Measurements from ENCODE around the gene SACS.
A peak's percentile ranks its signal among the peaks of the same experiment; 100 is the strongest.

Gene SACS

DNA sequence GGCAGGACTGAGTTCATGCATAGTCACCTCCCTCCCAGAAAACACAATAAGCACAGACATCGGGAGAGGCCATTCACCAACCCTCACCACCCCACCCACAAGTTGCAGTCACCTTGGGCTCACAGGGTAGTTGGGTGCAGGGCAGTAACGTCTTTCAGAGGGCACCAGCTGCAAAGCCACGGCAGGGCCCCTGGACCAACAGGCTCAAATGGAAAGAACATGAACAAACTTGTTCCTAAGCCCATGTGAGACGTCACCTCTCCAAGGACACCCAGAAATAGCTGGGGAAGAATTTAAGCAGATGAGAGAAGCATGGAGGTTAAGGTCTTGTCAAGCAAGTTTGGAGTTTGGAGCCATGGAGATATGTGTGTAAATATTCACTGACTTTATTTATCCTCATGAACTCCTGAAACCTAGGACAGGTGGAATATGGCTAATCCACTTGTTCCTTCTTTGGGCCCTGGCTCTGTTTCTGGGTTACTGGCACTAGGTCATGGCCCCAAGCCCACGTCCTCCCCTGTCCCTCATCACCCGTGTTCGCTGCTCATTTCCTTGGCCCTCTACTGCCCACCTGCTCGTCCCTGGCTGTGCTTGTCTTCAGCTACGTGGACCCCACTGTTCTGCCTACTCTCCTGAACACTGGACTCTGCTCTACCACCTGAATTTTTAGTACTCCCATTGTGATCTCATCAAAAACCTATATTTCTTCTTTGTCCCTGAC, 40.4 kb downstream of the SACS start:
- WGBS, result 89% methylated on average over 9 of the region's 9 CpGs
- H3K23ac ChIP-seq (ENCODE audit: low read length in 2 of 2), result no peak overlapping the region
- H3K18ac ChIP-seq (ENCODE audit: low read depth in 1 of 2, low read length in 2 of 2), result no peak overlapping the region
- no peak overlapping the region for H3K27ac ChIP-seq (ENCODE audit: low read length, poor library complexity, severe bottlenecking)
- H3K79me1 ChIP-seq (replicated peaks; ENCODE audit: low read length, poor library complexity, severe bottlenecking), result peaks cover 19% of the 10 kb centered on the region
- H3K9me3 ChIP-seq (ENCODE audit: control insufficient read depth, low read length), result no peaks in the 10 kb centered on the region
- no peak overlapping the region for H2BK12ac ChIP-seq (ENCODE audit: low read length in 2 of 2)
- peaks cover 0 to 3% of the 10 kb centered on the region in 2 experiments for H3K36me3 ChIP-seq (ENCODE audit: control insufficient read depth in 1 of 2, insufficient read depth in 2 of 2, low read depth in 1 of 2, low read length in 2 of 2)
- no peak overlapping the region for H4K8ac ChIP-seq (ENCODE audit: low read length)
- no peak overlapping the region for H3K4ac ChIP-seq (ENCODE audit: low read depth in 1 of 2, low read length in 2 of 2)
- H3K4me1 ChIP-seq (ENCODE audit: control insufficient read depth, insufficient read depth, low read depth, low read length), result peaks cover 5% of the 10 kb centered on the region
- H3K4me2 ChIP-seq (ENCODE audit: low read length, poor library complexity, severe bottlenecking), result no peak overlapping the region
- no peak overlapping the region for H2BK5ac ChIP-seq (ENCODE audit: low read depth, low read length, poor library complexity, severe bottlenecking)
- no peak overlapping the region for H3K9ac ChIP-seq (ENCODE audit: low read length)
- no peaks in the 10 kb centered on the region for H3K27me3 ChIP-seq (ENCODE audit: control insufficient read depth in 1 of 2, insufficient read depth in 1 of 2, low read length in 2 of 2)
- no peak overlapping the region for H2BK120ac ChIP-seq (ENCODE audit: low read depth, low read length)
- no peak overlapping the region for H3K4me3 ChIP-seq (ENCODE audit: insufficient read depth in 1 of 2, low read depth in 1 of 2, low read length in 2 of 2)
- H2BK15ac ChIP-seq (ENCODE audit: low read depth, poor library complexity, severe bottlenecking), result no peak overlapping the region
- no peak overlapping the region for H2AFZ ChIP-seq (ENCODE audit: low read depth, low read length)
- no peak overlapping the region for H2AK5ac ChIP-seq (ENCODE audit: low read length, severe bottlenecking)
- no peak overlapping the region for H3K14ac ChIP-seq (ENCODE audit: low read length in 2 of 2)
- H4K91ac ChIP-seq (ENCODE audit: low read length), result no peak overlapping the region
- no peak for DNase-seq

DNA sequence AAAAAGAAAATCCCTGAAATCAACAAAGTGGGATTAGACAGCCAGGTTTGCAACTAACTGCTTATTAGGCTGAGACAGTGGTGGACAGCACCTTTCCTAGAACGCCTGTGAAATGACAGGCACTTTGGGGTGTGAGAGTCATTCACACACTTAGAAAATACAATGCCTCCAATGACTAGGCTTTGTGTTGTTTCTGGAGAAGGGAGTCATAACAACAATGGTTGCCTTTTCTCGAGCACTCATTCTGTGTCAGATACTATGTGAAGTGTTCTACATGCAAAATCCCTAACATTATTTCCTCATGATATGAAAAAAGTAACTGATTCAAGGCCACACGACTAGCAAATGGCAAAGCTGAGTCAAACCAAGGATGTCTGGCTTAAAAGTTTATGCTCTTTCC, 41.2 kb downstream of the SACS start:
- H3K18ac ChIP-seq (ENCODE audit: low read depth in 1 of 2, low read length in 2 of 2), result no peak overlapping the region
- no peak overlapping the region for H3K4ac ChIP-seq (ENCODE audit: low read depth in 1 of 2, low read length in 2 of 2)
- H4K8ac ChIP-seq (ENCODE audit: low read length), result no peak overlapping the region
- no peaks in the 10 kb centered on the region for H3K9me3 ChIP-seq (ENCODE audit: control insufficient read depth, low read length)
- no peak overlapping the region for H3K23ac ChIP-seq (ENCODE audit: low read length in 2 of 2)
- no peak overlapping the region for H2BK15ac ChIP-seq (ENCODE audit: low read depth, poor library complexity, severe bottlenecking)
- H3K36me3 ChIP-seq (ENCODE audit: control insufficient read depth in 1 of 2, insufficient read depth in 2 of 2, low read depth in 1 of 2, low read length in 2 of 2), result peaks cover 0 to 3% of the 10 kb centered on the region in 2 experiments
- no peak overlapping the region for H4K91ac ChIP-seq (ENCODE audit: low read length)
- H3K4me2 ChIP-seq (ENCODE audit: low read length, poor library complexity, severe bottlenecking), result no peak overlapping the region
- H2AFZ ChIP-seq (ENCODE audit: low read depth, low read length), result no peak overlapping the region
- peaks cover 21% of the 10 kb centered on the region for H3K79me1 ChIP-seq (replicated peaks; ENCODE audit: low read length, poor library complexity, severe bottlenecking)
- no peak overlapping the region for H2BK5ac ChIP-seq (ENCODE audit: low read depth, low read length, poor library complexity, severe bottlenecking)
- H3K14ac ChIP-seq (ENCODE audit: low read length in 2 of 2), result no peak overlapping the region
- no peak overlapping the region for H3K27ac ChIP-seq (ENCODE audit: low read length, poor library complexity, severe bottlenecking)
- no peak overlapping the region for H2BK12ac ChIP-seq (ENCODE audit: low read length in 2 of 2)
- H3K4me1 ChIP-seq (ENCODE audit: control insufficient read depth, insufficient read depth, low read depth, low read length), result peaks cover 5% of the 10 kb centered on the region
- no peak for DNase-seq
- no peaks in the 10 kb centered on the region for H3K27me3 ChIP-seq (ENCODE audit: control insufficient read depth in 1 of 2, insufficient read depth in 1 of 2, low read length in 2 of 2)
- H3K9ac ChIP-seq (ENCODE audit: low read length), result no peak overlapping the region
- no peak overlapping the region for H2AK5ac ChIP-seq (ENCODE audit: low read length, severe bottlenecking)
- H2BK120ac ChIP-seq (ENCODE audit: low read depth, low read length), result no peak overlapping the region
- WGBS, result 87% methylated on average over 2 of the region's 3 CpGs
- H3K4me3 ChIP-seq (ENCODE audit: insufficient read depth in 1 of 2, low read depth in 1 of 2, low read length in 2 of 2), result no peak overlapping the region

DNA sequence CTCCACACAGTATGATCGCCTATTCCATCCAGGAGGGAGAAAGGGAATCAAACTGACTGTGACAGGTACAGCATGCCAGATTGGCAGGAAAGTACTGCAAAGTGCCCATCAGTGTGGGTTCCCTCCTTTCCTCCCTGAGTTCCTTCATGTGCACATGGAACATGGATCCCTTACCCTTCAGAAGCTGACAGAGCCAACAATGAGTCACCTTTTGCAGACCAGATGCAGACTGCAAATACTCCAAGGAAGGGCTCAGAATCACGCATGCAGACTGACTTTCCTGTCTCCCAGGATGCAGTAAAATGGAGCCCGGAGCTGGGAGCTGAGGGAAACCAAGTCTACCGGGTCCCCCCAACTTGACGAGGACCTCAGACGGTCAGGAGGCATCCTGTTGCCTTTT, 41.8 kb downstream of the SACS start:
- H3K79me1 ChIP-seq (replicated peaks; ENCODE audit: low read length, poor library complexity, severe bottlenecking), result peaks cover 23% of the 10 kb centered on the region
- H3K27me3 ChIP-seq (ENCODE audit: control insufficient read depth in 1 of 2, insufficient read depth in 1 of 2, low read length in 2 of 2), result no peaks in the 10 kb centered on the region
- H4K8ac ChIP-seq (ENCODE audit: low read length), result no peak overlapping the region
- no peak overlapping the region for H3K9ac ChIP-seq (ENCODE audit: low read length)
- H2BK120ac ChIP-seq (ENCODE audit: low read depth, low read length), result no peak overlapping the region
- no peak overlapping the region for H3K23ac ChIP-seq (ENCODE audit: low read length in 2 of 2)
- H3K4me2 ChIP-seq (ENCODE audit: low read length, poor library complexity, severe bottlenecking), result no peak overlapping the region
- peaks cover 0 to 3% of the 10 kb centered on the region in 2 experiments for H3K36me3 ChIP-seq (ENCODE audit: control insufficient read depth in 1 of 2, insufficient read depth in 2 of 2, low read depth in 1 of 2, low read length in 2 of 2)
- H2BK15ac ChIP-seq (ENCODE audit: low read depth, poor library complexity, severe bottlenecking), result peak overlapping the region; percentile 6
- H3K9me3 ChIP-seq (ENCODE audit: control insufficient read depth, low read length), result no peaks in the 10 kb centered on the region
- peaks cover 5% of the 10 kb centered on the region for H3K4me1 ChIP-seq (ENCODE audit: control insufficient read depth, insufficient read depth, low read depth, low read length)
- WGBS, result 92% methylated on average over 6 of the region's 6 CpGs
- H3K27ac ChIP-seq (ENCODE audit: low read length, poor library complexity, severe bottlenecking), result no peak overlapping the region
- no peak overlapping the region for H2BK12ac ChIP-seq (ENCODE audit: low read length in 2 of 2)
- DNase-seq, result no peak
- H3K4ac ChIP-seq (ENCODE audit: low read depth in 1 of 2, low read length in 2 of 2), result no peak overlapping the region
- H4K91ac ChIP-seq (ENCODE audit: low read length), result no peak overlapping the region
- no peak overlapping the region for H2BK5ac ChIP-seq (ENCODE audit: low read depth, low read length, poor library complexity, severe bottlenecking)
- H2AFZ ChIP-seq (ENCODE audit: low read depth, low read length), result no peak overlapping the region
- H2AK5ac ChIP-seq (ENCODE audit: low read length, severe bottlenecking), result no peak overlapping the region
- no peak overlapping the region for H3K4me3 ChIP-seq (ENCODE audit: insufficient read depth in 1 of 2, low read depth in 1 of 2, low read length in 2 of 2)
- H3K14ac ChIP-seq (ENCODE audit: low read length in 2 of 2), result no peak overlapping the region
- H3K18ac ChIP-seq (ENCODE audit: low read depth in 1 of 2, low read length in 2 of 2), result no peak overlapping the region

DNA sequence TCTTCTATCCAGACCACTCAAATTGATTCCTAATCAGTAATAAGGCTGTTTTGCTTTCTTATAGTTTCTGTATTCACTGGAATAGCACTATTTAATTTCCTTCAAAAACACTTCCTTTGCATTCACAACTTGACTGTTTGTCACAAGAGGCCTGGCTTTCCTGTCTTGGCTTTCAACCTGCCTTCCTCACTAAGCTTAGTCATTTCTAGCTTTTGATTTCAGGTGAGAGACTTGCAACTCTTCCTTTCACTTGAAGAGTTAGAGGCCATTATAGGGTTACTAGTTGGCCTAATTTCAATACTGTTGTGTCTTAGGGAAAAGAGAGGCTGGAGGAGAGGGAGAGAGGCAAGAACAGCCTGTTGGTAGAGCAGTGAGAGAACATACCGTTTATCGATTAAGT, 47.0 kb downstream of the SACS start:
- Histone ChIP-seq H2BK15ac (ENCODE audit: low read depth, poor library complexity, severe bottlenecking) (no peak overlapping the region), H2BK5ac (ENCODE audit: low read depth, low read length, poor library complexity, severe bottlenecking) (no peak overlapping the region), H3K4ac (ENCODE audit: low read depth in 1 of 2, low read length in 2 of 2) (no peak overlapping the region), H3K27ac (ENCODE audit: low read length, poor library complexity, severe bottlenecking) (no peak overlapping the region), H3K4me3 (ENCODE audit: insufficient read depth in 1 of 2, low read depth in 1 of 2, low read length in 2 of 2) (no peak overlapping the region), H2BK12ac (ENCODE audit: low read length in 2 of 2) (no peak overlapping the region), H3K14ac (ENCODE audit: low read length in 2 of 2) (no peak overlapping the region), H3K9me3 (ENCODE audit: control insufficient read depth, low read length) (no peaks in the 10 kb centered on the region), H3K4me1 (ENCODE audit: control insufficient read depth, insufficient read depth, low read depth, low read length) (peaks cover 1% of the 10 kb centered on the region), H3K9ac (ENCODE audit: low read length) (no peak overlapping the region), H3K18ac (ENCODE audit: low read depth in 1 of 2, low read length in 2 of 2) (no peak overlapping the region), H2AFZ (ENCODE audit: low read depth, low read length) (no peak overlapping the region), H3K36me3 (ENCODE audit: control insufficient read depth in 1 of 2, insufficient read depth in 2 of 2, low read depth in 1 of 2, low read length in 2 of 2) (no peaks in the 10 kb centered on the region), H2AK5ac (ENCODE audit: low read length, severe bottlenecking) (no peak overlapping the region), H3K4me2 (ENCODE audit: low read length, poor library complexity, severe bottlenecking) (no peak overlapping the region), H2BK120ac (ENCODE audit: low read depth, low read length) (no peak overlapping the region), H3K23ac (ENCODE audit: low read length in 2 of 2) (no peak overlapping the region), H4K8ac (ENCODE audit: low read length) (no peak overlapping the region), H3K27me3 (ENCODE audit: control insufficient read depth in 1 of 2, insufficient read depth in 1 of 2, low read length in 2 of 2) (no peaks in the 10 kb centered on the region), H4K91ac (ENCODE audit: low read length) (no peak overlapping the region), H3K79me1 (replicated peaks; ENCODE audit: low read length, poor library complexity, severe bottlenecking) (peaks cover 14% of the 10 kb centered on the region)
- WGBS, result no CpG with 5 or more reads among the region's 2 CpGs
- no peak for DNase-seq

All from mesenchymal stem cell (in vitro differentiated cells and primary cell).